Measurements from ENCODE around the gene PLK5. TPM values are rescaled to one million over a fixed set of nuclear protein-coding genes. Genes with fewer than 3 reads are reported as not detected.

Gene PLK5
- polyA plus RNA-seq, 1 of the 3 experiments (the other 2 are of a cell fraction): not detected

DNA sequence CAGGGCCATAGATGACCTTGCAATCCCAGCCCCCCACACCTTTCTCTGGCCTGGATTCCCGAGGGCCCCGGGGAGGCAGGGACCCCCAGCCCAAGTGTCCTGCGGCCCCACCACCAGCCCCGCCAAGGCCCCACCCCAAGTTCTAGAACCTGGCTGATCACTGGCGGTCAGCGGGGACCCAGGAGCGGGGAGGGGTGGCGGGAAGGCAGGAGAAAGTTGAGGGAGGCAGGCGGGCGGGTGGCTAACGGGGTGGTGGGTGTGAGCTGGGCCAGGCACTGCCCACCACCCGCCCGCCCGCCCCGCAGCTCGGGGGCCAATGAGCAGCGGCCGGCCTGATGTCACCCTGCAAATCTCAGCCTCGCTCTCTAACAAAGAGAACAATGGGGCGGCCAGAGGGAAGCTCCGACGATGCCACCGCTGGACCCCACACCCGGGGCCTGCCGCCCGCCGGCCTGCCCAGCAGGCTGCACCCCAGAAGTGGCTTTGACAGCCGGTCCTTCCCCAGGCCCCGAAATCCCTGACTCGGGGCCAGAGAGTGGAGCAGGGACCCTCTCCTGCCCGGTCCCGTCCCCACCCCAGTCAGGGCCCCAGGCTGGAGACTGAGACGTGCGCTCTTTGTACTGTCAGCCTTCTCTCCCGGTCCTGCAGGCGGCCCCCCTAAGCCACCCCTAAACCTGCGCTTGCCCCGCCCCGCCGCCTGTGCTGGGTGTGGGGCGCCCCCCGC is 42.7 kb downstream of the PLK5 start:
- H4K20me1 ChIP-seq (ENCODE audit: insufficient read depth): peaks cover 48% of the 10 kb centered on the region
- H3K4me1 ChIP-seq (ENCODE audit: control insufficient read depth in 1 of 2, insufficient read depth in 2 of 2, low read depth in 1 of 2, low read length in 1 of 2): peaks cover 0 to 12% of the 10 kb centered on the region in 2 experiments; a peak in 2 of 4 replicates
- ChIA-PET POLR2A (interaction anchor here (0.7 to 1.7 kb wide), 7 partner anchors 10 to 161 kb away, joined by 3 to 7 read pairs (median 3); no protein-coding TSS in a partner anchor), CTCF (interaction anchor here (0.8 to 5.0 kb wide), 4 partner anchors 21 to 272 kb away, joined by 3 to 37 read pairs (median 5); no protein-coding TSS in a partner anchor)
- DNase-seq: peak; percentile 95
- peak overlapping the region; percentile 66 to 93 for H3K4me3 ChIP-seq (ENCODE audit: low read depth in 2 of 2, low read length in 1 of 2)
- peaks cover 6% of the 10 kb centered on the region for H3F3A ChIP-seq (replicated peaks; ENCODE audit: insufficient read depth)
- H2AFZ ChIP-seq (ENCODE audit: low read depth): no peak overlapping the region
- no peaks in the 10 kb centered on the region for H3K27me3 ChIP-seq (ENCODE audit: insufficient read depth)
- peak overlapping the region; percentile 95 for H3K4me2 ChIP-seq
- 3% methylated on average over 10 of the region's 42 CpGs for WGBS (ENCODE audit: low lambda C conversion rate)
- H3K79me2 ChIP-seq (ENCODE audit: insufficient read depth): peaks cover 58% of the 10 kb centered on the region
- peak overlapping the region; percentile 86 for H3K27ac ChIP-seq (ENCODE audit: low read depth in 2 of 2, low read length in 1 of 2)
- H3K9me3 ChIP-seq: no peaks in the 10 kb centered on the region
- peak overlapping the region; percentile 99 for H3K9ac ChIP-seq
- no peaks in the 10 kb centered on the region for H3K36me3 ChIP-seq (replicated peaks in 1 of 2; ENCODE audit: control insufficient read depth in 1 of 2, insufficient read depth in 2 of 2, low read length in 1 of 2)
- H3K9me2 ChIP-seq: no peaks in the 10 kb centered on the region
- TF ChIP-seq, protein P1, sequence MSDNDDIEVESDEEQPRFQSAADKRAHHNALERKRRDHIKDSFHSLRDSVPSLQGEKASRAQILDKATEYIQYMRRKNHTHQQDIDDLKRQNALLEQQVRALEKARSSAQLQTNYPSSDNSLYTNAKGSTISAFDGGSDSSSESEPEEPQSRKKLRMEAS (IDR thresholded peaks at IDR 0.05; ENCODE audit: low read depth): no peak; the same call in 1 of the 2 replicates
- TF ChIP-seq EP300 (IDR thresholded peaks at IDR 0.05; ENCODE audit: borderline replicate concordance in 1 of 2, low read depth in 1 of 2, low read length in 1 of 2) (no peak), MXI1 (IDR thresholded peaks at IDR 0.05; ENCODE audit: low read depth, low read length) (0 out of 2 replicates have a peak, but pooled peaks have one; percentile 27), FOXM1 (IDR thresholded peaks at IDR 0.05; ENCODE audit: low read depth) (no peak), EZH2phosphoT487 (IDR thresholded peaks at IDR 0.05; ENCODE audit: borderline replicate concordance, low read depth) (no peak), FOSL2 (IDR thresholded peaks at IDR 0.05; ENCODE audit: borderline replicate concordance, low read depth) (no peak), ELF1 (IDR thresholded peaks at IDR 0.05) (no peak), YY1 (IDR thresholded peaks at IDR 0.05; ENCODE audit: low read depth) (peak; percentile 32; the same call in 1 of the 2 replicates), CHD2 (IDR thresholded peaks at IDR 0.05; ENCODE audit: low read length, partially characterized antibody) (no peak), TEAD4 (IDR thresholded peaks at IDR 0.05; ENCODE audit: borderline replicate concordance, insufficient read depth) (no peak), GATA2 (CRISPR knock-in tag; IDR thresholded peaks at IDR 0.05) (no peak), NFIC (IDR thresholded peaks at IDR 0.05; ENCODE audit: borderline replicate concordance) (no peak), RXRA (IDR thresholded peaks at IDR 0.05; ENCODE audit: borderline replicate concordance, low read depth) (no peak), FOXJ3 (CRISPR knock-in tag; IDR thresholded peaks at IDR 0.05) (no peak), SMC3 (IDR thresholded peaks at IDR 0.05; ENCODE audit: low read depth, low read length) (no peak), SIN3A (IDR thresholded peaks at IDR 0.05; ENCODE audit: borderline replicate concordance, low read depth, low read length) (peak; percentile 69; the same call in 1 of the 2 replicates), POLR2AphosphoS5 (IDR thresholded peaks at IDR 0.05; ENCODE audit: low read depth, low read length) (peak; percentile 84), RAD21 (IDR thresholded peaks at IDR 0.05; ENCODE audit: low read length) (no peak), NRF1 (IDR thresholded peaks at IDR 0.05; ENCODE audit: low read depth, low read length) (no peak), TCF12 (IDR thresholded peaks at IDR 0.05) (no peak), TAF1 (IDR thresholded peaks at IDR 0.05; ENCODE audit: borderline replicate concordance, low read depth, low read length) (peak; percentile 79; the same call in 1 of the 2 replicates), GABPA (IDR thresholded peaks at IDR 0.05; ENCODE audit: low read depth) (no peak)
- TF ChIP-seq, protein P2, sequence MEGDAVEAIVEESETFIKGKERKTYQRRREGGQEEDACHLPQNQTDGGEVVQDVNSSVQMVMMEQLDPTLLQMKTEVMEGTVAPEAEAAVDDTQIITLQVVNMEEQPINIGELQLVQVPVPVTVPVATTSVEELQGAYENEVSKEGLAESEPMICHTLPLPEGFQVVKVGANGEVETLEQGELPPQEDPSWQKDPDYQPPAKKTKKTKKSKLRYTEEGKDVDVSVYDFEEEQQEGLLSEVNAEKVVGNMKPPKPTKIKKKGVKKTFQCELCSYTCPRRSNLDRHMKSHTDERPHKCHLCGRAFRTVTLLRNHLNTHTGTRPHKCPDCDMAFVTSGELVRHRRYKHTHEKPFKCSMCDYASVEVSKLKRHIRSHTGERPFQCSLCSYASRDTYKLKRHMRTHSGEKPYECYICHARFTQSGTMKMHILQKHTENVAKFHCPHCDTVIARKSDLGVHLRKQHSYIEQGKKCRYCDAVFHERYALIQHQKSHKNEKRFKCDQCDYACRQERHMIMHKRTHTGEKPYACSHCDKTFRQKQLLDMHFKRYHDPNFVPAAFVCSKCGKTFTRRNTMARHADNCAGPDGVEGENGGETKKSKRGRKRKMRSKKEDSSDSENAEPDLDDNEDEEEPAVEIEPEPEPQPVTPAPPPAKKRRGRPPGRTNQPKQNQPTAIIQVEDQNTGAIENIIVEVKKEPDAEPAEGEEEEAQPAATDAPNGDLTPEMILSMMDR (IDR thresholded peaks at IDR 0.05): no peak
- TF ChIP-seq, protein P3, sequence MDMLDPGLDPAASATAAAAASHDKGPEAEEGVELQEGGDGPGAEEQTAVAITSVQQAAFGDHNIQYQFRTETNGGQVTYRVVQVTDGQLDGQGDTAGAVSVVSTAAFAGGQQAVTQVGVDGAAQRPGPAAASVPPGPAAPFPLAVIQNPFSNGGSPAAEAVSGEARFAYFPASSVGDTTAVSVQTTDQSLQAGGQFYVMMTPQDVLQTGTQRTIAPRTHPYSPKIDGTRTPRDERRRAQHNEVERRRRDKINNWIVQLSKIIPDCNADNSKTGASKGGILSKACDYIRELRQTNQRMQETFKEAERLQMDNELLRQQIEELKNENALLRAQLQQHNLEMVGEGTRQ (IDR thresholded peaks at IDR 0.05; ENCODE audit: borderline replicate concordance, low read depth, low read length): no peak
- TF ChIP-seq, protein P4, sequence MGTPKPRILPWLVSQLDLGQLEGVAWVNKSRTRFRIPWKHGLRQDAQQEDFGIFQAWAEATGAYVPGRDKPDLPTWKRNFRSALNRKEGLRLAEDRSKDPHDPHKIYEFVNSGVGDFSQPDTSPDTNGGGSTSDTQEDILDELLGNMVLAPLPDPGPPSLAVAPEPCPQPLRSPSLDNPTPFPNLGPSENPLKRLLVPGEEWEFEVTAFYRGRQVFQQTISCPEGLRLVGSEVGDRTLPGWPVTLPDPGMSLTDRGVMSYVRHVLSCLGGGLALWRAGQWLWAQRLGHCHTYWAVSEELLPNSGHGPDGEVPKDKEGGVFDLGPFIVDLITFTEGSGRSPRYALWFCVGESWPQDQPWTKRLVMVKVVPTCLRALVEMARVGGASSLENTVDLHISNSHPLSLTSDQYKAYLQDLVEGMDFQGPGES (IDR thresholded peaks at IDR 0.05; ENCODE audit: low read depth, low read length): no peak
- TF ChIP-seq, protein P5, sequence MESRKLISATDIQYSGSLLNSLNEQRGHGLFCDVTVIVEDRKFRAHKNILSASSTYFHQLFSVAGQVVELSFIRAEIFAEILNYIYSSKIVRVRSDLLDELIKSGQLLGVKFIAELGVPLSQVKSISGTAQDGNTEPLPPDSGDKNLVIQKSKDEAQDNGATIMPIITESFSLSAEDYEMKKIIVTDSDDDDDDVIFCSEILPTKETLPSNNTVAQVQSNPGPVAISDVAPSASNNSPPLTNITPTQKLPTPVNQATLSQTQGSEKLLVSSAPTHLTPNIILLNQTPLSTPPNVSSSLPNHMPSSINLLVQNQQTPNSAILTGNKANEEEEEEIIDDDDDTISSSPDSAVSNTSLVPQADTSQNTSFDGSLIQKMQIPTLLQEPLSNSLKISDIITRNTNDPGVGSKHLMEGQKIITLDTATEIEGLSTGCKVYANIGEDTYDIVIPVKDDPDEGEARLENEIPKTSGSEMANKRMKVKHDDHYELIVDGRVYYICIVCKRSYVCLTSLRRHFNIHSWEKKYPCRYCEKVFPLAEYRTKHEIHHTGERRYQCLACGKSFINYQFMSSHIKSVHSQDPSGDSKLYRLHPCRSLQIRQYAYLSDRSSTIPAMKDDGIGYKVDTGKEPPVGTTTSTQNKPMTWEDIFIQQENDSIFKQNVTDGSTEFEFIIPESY (IDR thresholded peaks at IDR 0.05; ENCODE audit: borderline replicate concordance, low read depth): no peak
- TF ChIP-seq, protein P6, sequence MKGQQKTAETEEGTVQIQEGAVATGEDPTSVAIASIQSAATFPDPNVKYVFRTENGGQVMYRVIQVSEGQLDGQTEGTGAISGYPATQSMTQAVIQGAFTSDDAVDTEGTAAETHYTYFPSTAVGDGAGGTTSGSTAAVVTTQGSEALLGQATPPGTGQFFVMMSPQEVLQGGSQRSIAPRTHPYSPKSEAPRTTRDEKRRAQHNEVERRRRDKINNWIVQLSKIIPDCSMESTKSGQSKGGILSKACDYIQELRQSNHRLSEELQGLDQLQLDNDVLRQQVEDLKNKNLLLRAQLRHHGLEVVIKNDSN (IDR thresholded peaks at IDR 0.05; ENCODE audit: borderline replicate concordance, low read depth): no peak

All from SK-N-SH (cell line).